Brain pericyte (primary cell): ENCODE measurements around the gene FKBP14.
A peak's percentile ranks its signal among the peaks of the same experiment; 100 is the strongest.

Experiments
- DNase-seq: peaks from one replicate; pipeline ENCODE4 v3.0.0-alpha.2; 2012; ENCODE audit warnings: low read depth, low spot score

FKBP14 gene

GRCh38 chr7:30034501-30034900 is 8.0 kb upstream of the FKBP14 start:
- DNase-seq = no peak

- DNase-seq = peak; percentile 41
Observed at GRCh38 chr7:30032310-30033125, 6.0 kb upstream of the FKBP14 start.

- DNase-seq = no peak
Observed at GRCh38 chr7:30029696-30030095, 3.2 kb upstream of the FKBP14 start.

GRCh38 chr7:30028749-30029635 is 2.5 kb upstream of the FKBP14 start:
- DNase-seq = no peak

- DNase-seq = peak; percentile 52
Observed at GRCh38 chr7:30028216-30028748, 1.8 kb upstream of the FKBP14 start, which contains the start of gene PLEKHA8. Gene PLEKHA8 (plus strand): TSS chr7:30028412. CDS start chr7:30028763, 351 bp downstream.

GRCh38 chr7:30027740-30028215 is 1.3 kb upstream of the FKBP14 start:
- no peak for DNase-seq

GRCh38 chr7:30027065-30027456 is 559 bp upstream of the FKBP14 start:
- DNase-seq = peak; percentile 7

- DNase-seq = no peak
Observed at GRCh38 chr7:30023524-30023923, 3.0 kb downstream of the FKBP14 start.

GRCh38 chr7:30022991-30023390 is 3.5 kb downstream of the FKBP14 start:
- DNase-seq = no peak

GRCh38 chr7:30020535-30020934 is 6.0 kb downstream of the FKBP14 start:
- DNase-seq = no peak

GRCh38 chr7:30019960-30020359 is 6.5 kb downstream of the FKBP14 start:
- no peak for DNase-seq

- no peak for DNase-seq
Observed at GRCh38 chr7:30019387-30019786, 7.1 kb downstream of the FKBP14 start.

GRCh38 chr7:30018451-30018850 is 8.1 kb downstream of the FKBP14 start:
- no peak for DNase-seq

GRCh38 chr7:30012757-30013156 is 13.7 kb downstream of the FKBP14 start:
- DNase-seq = no peak

- no peak for DNase-seq
Observed at GRCh38 chr7:30010021-30010420, 16.5 kb downstream of the FKBP14 start.

GRCh38 chr7:30005464-30005863 is 21.0 kb downstream of the FKBP14 start:
- DNase-seq = no peak

GRCh38 chr7:30003098-30003497 is 23.4 kb downstream of the FKBP14 start:
- no peak for DNase-seq

GRCh38 chr7:30001998-30002397 is 24.5 kb downstream of the FKBP14 start:
- no peak for DNase-seq

GRCh38 chr7:29998489-29998888 is 28.0 kb downstream of the FKBP14 start:
- DNase-seq = no peak

GRCh38 chr7:29996321-29996720 is 30.2 kb downstream of the FKBP14 start:
- no peak for DNase-seq

GRCh38 chr7:29995652-29996051 is 30.9 kb downstream of the FKBP14 start:
- no peak for DNase-seq

GRCh38 chr7:29993140-29993539 is 33.4 kb downstream of the FKBP14 start:
- no peak for DNase-seq
